HEK293 (cell line): Measurements from ENCODE around the gene USP24.

Experiments
- HOXD13 ChIP-seq: sonication (generic); formaldehyde crosslinking; IDR thresholded peaks from 2 replicates; pipeline ENCODE4 v1.8.0; 2022; ENCODE audit warnings: missing genetic modification reagents, borderline replicate concordance
- MEIS1 ChIP-seq: sonication (generic); formaldehyde crosslinking; IDR thresholded peaks from 2 replicates; pipeline ENCODE4 v1.8.1; 2022; ENCODE audit warnings: missing genetic modification reagents, mild to moderate bottlenecking, borderline replicate concordance
- PRDM6 ChIP-seq: fragments of 450-650 bp; formaldehyde crosslinking; IDR thresholded peaks from 2 replicates; pipeline ENCODE4 v1.5.1; 2017; ENCODE audit warnings: missing biosample characterization, missing genetic modification characterization
- REST ChIP-seq: fragments of 450-650 bp; formaldehyde crosslinking; IDR thresholded peaks from 2 replicates; pipeline ENCODE4 v1.5.1; 2016; ENCODE audit warnings: missing biosample characterization, missing genetic modification characterization
- SP3 ChIP-seq: fragments of 450-650 bp; formaldehyde crosslinking; IDR thresholded peaks from 2 replicates; pipeline ENCODE4 v1.5.1; 2016; ENCODE audit warnings: missing biosample characterization, missing genetic modification characterization
- ZBTB49 ChIP-seq: fragments of 450-650 bp; formaldehyde crosslinking; IDR thresholded peaks from 2 replicates; pipeline ENCODE4 v1.5.1; 2016; ENCODE audit warnings: missing biosample characterization, missing genetic modification characterization, low read depth
- ZFHX2 ChIP-seq: fragments of 450-650 bp; formaldehyde crosslinking; conservative IDR thresholded peaks from 2 replicates; pipeline ENCODE4 v1.5.1; 2016; ENCODE audit warnings: missing biosample characterization, missing genetic modification characterization
- ZNF211 ChIP-seq: fragments of 450-650 bp; formaldehyde crosslinking; IDR thresholded peaks from 2 replicates; pipeline ENCODE4 v1.5.1; 2016; ENCODE audit warnings: low read depth, missing biosample characterization, missing genetic modification characterization
- ZNF404 ChIP-seq: fragments of 450-650 bp; formaldehyde crosslinking; IDR thresholded peaks from 2 replicates; pipeline ENCODE4 v1.5.1; 2017; ENCODE audit warnings: missing biosample characterization, missing genetic modification characterization
- ZNF513 ChIP-seq: fragments of 450-650 bp; IDR thresholded peaks from 2 replicates; pipeline ENCODE4 v1.5.1; 2018; ENCODE audit warnings: missing biosample characterization, missing genetic modification characterization
- ZNF514 ChIP-seq: fragments of 450-650 bp; formaldehyde crosslinking; IDR thresholded peaks from 2 replicates; pipeline ENCODE4 v1.5.1; 2016; ENCODE audit warnings: missing biosample characterization, missing genetic modification characterization
- ZNF544 ChIP-seq: fragments of 450-650 bp; formaldehyde crosslinking; IDR thresholded peaks from 2 replicates; pipeline ENCODE4 v1.5.0; 2017; ENCODE audit warnings: missing biosample characterization, missing genetic modification characterization
- ZNF555 ChIP-seq: fragments of 450-650 bp; formaldehyde crosslinking; conservative IDR thresholded peaks from 2 replicates; pipeline ENCODE4 v1.5.1; 2017; ENCODE audit warnings: missing biosample characterization, mild to moderate bottlenecking, missing genetic modification characterization, inconsistent platforms
- ZNF621 ChIP-seq: fragments of 450-650 bp; formaldehyde crosslinking; IDR thresholded peaks from 2 replicates; pipeline ENCODE4 v1.5.1; 2017; ENCODE audit warnings: missing biosample characterization, missing genetic modification characterization
- ZNF658 ChIP-seq: fragments of 450-650 bp; formaldehyde crosslinking; IDR thresholded peaks from 2 replicates; pipeline ENCODE4; 2016; ENCODE audit warnings: missing biosample characterization, missing genetic modification characterization
- ZNF76 ChIP-seq: fragments of 450-650 bp; formaldehyde crosslinking; IDR thresholded peaks from 2 replicates; pipeline ENCODE4; 2016; ENCODE audit warnings: low read depth, missing biosample characterization, missing genetic modification characterization, borderline replicate concordance
- ZNF792 ChIP-seq: fragments of 450-650 bp; formaldehyde crosslinking; IDR thresholded peaks from 2 replicates; pipeline ENCODE4 v1.5.1; 2016; ENCODE audit warnings: missing biosample characterization, missing genetic modification characterization
- ZSCAN23 ChIP-seq: fragments of 450-650 bp; formaldehyde crosslinking; IDR thresholded peaks from 2 replicates; pipeline ENCODE4 v1.5.1; 2016; ENCODE audit warnings: missing biosample characterization, missing genetic modification characterization
- TF ChIP-seq, protein P1 (sequence below): fragments of 450-650 bp; formaldehyde crosslinking; IDR thresholded peaks from 2 replicates; pipeline ENCODE4 v1.5.1; 2016; ENCODE audit warnings: missing biosample characterization, missing genetic modification characterization
- TF ChIP-seq, protein P2 (sequence below): fragments of 450-650 bp; IDR thresholded peaks from 2 replicates; pipeline ENCODE4 v1.5.1; 2018; ENCODE audit warnings: missing biosample characterization, mild to moderate bottlenecking, missing genetic modification characterization
- TF ChIP-seq, protein P3 (sequence below): fragments of 450-650 bp; formaldehyde crosslinking; IDR thresholded peaks from 2 replicates; pipeline ENCODE4 v1.5.1; 2016; ENCODE audit warnings: missing biosample characterization, missing genetic modification characterization

USP24 gene

GRCh38 chr1:55215194-55216021, at the start of gene USP24 (continued):
- TF ChIP-seq, protein P1, sequence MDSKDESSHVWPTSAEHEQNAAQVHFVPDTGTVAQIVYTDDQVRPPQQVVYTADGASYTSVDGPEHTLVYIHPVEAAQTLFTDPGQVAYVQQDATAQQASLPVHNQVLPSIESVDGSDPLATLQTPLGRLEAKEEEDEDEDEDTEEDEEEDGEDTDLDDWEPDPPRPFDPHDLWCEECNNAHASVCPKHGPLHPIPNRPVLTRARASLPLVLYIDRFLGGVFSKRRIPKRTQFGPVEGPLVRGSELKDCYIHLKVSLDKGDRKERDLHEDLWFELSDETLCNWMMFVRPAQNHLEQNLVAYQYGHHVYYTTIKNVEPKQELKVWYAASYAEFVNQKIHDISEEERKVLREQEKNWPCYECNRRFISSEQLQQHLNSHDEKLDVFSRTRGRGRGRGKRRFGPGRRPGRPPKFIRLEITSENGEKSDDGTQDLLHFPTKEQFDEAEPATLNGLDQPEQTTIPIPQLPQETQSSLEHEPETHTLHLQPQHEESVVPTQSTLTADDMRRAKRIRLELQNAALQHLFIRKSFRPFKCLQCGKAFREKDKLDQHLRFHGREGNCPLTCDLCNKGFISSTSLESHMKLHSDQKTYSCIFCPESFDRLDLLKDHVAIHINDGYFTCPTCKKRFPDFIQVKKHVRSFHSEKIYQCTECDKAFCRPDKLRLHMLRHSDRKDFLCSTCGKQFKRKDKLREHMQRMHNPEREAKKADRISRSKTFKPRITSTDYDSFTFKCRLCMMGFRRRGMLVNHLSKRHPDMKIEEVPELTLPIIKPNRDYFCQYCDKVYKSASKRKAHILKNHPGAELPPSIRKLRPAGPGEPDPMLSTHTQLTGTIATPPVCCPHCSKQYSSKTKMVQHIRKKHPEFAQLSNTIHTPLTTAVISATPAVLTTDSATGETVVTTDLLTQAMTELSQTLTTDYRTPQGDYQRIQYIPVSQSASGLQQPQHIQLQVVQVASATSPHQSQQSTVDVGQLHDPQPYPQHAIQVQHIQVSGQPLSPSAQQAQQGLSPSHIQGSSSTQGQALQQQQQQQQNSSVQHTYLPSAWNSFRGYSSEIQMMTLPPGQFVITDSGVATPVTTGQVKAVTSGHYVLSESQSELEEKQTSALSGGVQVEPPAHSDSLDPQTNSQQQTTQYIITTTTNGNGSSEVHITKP (tag by site-specific recombination): peak; percentile 68
- no peak for TF ChIP-seq HOXD13
- no peak for TF ChIP-seq ZSCAN23
- 0 out of 2 replicates have a peak, but pooled peaks have one; percentile 13 for TF ChIP-seq PRDM6
- TF ChIP-seq ZNF404 (tag by site-specific recombination): no peak
- no peak for TF ChIP-seq ZNF544 (tag by site-specific recombination)
- no peak for TF ChIP-seq ZNF514 (tag by site-specific recombination)
- TF ChIP-seq ZNF211 (tag by site-specific recombination): no peak
- peak; percentile 48; the same call in 1 of the 2 replicates for TF ChIP-seq ZNF76 (tag by site-specific recombination)
- TF ChIP-seq REST: no peak; the same call in 1 of the 2 replicates
- no peak for TF ChIP-seq ZNF555 (tag by site-specific recombination)
- TF ChIP-seq ZNF658 (tag by site-specific recombination): no peak
- TF ChIP-seq ZBTB49 (tag by site-specific recombination): no peak
- TF ChIP-seq, protein P2, sequence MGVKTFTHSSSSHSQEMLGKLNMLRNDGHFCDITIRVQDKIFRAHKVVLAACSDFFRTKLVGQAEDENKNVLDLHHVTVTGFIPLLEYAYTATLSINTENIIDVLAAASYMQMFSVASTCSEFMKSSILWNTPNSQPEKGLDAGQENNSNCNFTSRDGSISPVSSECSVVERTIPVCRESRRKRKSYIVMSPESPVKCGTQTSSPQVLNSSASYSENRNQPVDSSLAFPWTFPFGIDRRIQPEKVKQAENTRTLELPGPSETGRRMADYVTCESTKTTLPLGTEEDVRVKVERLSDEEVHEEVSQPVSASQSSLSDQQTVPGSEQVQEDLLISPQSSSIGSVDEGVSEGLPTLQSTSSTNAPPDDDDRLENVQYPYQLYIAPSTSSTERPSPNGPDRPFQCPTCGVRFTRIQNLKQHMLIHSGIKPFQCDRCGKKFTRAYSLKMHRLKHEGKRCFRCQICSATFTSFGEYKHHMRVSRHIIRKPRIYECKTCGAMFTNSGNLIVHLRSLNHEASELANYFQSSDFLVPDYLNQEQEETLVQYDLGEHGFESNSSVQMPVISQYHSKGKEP (tag by site-specific recombination): no peak
- no peak for TF ChIP-seq ZNF621 (tag by site-specific recombination)
- 0 out of 2 replicates have a peak, but pooled peaks have one; percentile 62 for TF ChIP-seq ZNF792 (tag by site-specific recombination)
- peak; percentile 59 for TF ChIP-seq SP3 (tag by site-specific recombination)
- TF ChIP-seq, protein P3, sequence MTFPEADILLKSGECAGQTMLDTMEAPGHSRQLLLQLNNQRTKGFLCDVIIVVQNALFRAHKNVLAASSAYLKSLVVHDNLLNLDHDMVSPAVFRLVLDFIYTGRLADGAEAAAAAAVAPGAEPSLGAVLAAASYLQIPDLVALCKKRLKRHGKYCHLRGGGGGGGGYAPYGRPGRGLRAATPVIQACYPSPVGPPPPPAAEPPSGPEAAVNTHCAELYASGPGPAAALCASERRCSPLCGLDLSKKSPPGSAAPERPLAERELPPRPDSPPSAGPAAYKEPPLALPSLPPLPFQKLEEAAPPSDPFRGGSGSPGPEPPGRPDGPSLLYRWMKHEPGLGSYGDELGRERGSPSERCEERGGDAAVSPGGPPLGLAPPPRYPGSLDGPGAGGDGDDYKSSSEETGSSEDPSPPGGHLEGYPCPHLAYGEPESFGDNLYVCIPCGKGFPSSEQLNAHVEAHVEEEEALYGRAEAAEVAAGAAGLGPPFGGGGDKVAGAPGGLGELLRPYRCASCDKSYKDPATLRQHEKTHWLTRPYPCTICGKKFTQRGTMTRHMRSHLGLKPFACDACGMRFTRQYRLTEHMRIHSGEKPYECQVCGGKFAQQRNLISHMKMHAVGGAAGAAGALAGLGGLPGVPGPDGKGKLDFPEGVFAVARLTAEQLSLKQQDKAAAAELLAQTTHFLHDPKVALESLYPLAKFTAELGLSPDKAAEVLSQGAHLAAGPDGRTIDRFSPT: peak; percentile 75
- peak; percentile 64 for TF ChIP-seq ZNF513 (tag by site-specific recombination)
- TF ChIP-seq ZFHX2: peak; percentile 95
- TF ChIP-seq MEIS1 (CRISPR knock-in tag): no peak
